NCI-H345 (cell line): ENCODE data around the gene LPO.

Experiments used
- DNase-seq: peaks from one replicate; lab custom pipeline; 2025; lab: John Stamatoyannopoulos, UW

The LPO gene

DNA sequence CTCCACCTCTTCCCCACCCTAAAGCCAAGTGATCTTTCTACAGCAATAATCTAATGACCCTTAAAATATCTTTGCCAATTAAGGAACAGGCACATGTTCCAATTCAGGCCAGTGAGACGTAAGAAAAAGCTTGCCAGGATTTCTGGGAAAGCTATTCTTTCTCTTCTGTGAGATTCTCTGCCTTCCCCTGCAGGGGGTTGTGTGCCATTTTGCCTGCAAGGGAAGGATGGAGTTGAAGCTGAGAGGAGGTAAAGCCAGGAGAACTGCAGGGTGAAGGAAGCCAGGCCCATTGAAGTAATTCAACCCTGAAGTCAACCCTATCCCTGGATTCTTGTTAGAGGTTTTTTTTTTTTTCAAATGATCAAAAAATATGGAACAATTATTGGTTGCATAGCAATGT is 9.0 kb upstream of the LPO start:
- no peak for DNase-seq

DNA sequence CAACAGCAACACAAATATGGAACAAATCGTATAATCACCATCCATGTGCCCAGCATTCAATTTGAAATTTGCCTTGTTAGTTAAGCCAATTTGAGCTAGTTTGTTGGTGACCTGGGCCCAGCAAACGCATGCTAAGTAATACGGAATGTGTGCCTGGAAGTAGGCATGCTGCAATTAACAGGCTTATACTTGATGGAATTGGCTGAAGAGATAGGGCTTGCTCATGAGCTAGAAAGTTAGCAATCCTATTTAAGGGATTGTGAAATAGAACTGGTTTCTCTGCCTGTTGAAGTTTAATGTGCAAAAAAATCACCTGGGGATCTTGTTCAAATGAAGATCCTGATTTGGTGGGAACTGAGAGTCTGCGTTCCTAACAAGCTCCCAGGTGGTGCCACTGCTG is 8.5 kb upstream of the LPO start:
- no peak for DNase-seq

DNA sequence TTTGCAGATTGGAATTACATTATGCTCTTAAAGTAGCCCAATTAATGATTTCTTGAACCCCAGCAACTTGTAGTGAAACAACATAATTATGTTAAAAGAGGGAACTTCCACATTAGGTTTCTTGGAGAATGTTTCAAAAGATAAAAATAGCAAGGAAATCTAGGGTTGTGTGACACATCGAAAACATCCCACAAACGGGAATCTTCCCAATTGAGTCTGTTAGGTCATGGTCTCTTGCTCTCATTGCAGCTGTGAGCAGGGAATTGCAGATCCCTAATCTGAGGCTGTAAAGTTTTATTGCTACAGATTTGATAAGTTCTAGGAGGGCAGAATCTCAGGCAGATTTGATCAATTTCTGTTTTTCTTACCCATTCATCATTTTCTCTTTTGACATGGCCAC is 6.7 kb upstream of the LPO start:
- DNase-seq = no peak

DNA sequence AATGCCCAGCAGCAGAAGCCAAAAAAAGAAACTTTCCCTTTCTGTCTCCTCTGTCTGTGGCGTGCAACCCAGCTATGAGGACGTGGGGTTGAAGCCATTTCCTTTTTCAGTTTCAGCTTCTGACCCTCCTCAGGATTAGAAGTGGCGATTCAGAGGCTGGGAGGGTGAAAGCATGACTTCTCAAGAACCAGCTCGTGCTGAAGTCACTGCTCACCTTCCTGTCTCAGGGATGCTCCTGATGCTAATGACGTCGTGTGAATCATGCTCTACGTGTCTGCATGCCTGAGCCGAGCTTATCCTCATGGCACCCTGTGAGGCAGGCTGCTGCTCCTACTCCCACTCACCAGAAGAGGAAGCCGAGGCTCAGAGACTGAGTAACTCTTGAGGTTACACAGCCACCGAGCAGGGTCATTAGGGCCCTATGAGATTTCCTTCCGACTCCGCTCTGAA is 5.7 kb upstream of the LPO start:
- no peak for DNase-seq

DNA sequence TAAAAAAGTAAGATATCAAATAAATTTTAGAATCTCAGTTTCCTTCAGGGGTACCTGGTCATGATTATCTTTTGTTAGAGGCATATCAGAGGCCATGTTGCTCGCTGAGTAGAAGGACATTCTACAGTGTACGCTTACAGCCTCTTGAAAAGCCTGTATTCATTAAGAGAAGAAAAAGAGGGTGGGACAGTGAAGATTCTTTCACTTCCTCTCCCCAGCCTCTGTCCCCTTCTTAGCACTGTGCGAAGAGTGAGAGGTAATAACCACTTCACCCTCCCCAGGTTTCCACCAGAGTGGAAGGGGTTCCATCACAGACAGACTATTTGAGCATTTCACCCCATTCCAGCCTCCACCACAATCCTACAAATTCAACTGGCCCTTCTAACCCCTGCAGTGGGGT is 4.8 kb upstream of the LPO start:
- no peak for DNase-seq

DNA sequence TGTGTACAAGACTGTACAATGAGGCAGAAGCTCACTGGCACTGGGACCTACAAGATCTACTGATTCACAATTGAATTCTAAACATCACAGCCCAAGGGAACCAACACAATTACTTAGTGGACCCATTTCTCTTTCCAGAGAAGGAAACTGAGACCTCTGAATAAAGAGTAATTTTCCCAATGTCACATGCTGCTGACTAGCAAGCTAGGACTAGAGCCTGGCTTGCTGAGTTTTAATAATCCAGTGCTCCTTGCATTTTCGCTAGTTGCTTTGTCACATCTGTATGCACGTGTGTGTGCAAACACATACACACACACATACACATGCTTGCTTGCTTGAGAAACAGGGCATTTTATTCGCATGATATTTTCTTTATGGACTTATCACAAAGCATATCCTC is 3.9 kb upstream of the LPO start:
- no peak for DNase-seq

DNA sequence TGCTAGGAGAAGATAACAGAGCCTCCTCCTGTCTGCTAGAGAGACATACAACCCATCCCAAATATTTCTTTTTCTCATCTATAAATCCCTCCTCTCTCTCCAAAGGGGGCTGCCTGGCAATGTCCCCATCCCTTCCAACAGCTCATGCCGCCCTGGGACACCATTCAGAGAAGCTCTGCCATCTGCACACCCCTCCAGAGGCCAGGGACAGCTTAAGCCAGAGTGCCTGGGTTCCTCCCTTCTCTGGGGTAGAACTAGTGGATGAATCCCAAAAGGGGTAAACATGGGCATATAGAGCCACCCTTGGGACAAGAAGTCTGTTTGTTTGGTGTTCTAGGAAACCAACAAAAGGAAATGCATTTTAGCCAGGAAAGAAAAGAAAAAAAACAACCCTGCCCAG is 2.6 kb upstream of the LPO start:
- no peak for DNase-seq

DNA sequence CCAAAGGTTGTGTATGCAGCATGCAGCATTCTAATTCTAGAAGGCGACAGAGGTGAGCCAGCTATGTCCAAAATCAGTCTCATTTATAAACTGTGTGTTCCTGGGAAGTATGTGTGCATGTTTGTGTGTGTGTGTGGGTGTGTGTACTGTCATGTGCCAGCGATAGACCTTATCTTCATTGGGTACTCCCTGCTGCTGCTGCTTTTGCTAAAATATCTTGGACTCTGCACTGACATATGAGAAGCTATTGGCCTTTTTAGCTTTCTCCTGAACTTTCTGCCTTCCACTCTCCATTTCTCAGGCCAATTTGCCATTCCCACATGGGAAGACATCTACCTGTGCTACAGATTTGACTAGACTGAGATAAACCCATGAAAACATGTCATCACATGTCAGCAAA is 2.0 kb upstream of the LPO start:
- no peak for DNase-seq

DNA sequence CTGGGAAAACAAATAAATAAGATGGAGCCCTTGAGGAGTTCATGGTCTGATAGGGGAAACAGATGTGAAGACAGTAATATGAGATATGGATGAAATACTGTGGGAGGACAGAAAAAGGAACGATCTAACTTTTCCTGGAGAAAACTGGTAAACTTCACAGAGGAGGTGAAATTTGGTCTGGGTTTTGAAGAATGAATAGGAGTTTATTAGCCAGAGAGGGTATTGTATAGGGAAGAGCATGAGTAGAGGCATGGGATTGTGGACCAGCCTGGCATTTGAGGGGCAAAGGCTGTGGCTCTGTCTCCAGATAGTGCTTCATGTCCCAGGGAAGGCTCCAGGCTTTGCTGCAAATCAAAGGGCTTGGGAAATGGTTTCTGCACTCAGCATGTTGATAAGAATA is 1.6 kb downstream of the LPO start:
- DNase-seq = no peak

DNA sequence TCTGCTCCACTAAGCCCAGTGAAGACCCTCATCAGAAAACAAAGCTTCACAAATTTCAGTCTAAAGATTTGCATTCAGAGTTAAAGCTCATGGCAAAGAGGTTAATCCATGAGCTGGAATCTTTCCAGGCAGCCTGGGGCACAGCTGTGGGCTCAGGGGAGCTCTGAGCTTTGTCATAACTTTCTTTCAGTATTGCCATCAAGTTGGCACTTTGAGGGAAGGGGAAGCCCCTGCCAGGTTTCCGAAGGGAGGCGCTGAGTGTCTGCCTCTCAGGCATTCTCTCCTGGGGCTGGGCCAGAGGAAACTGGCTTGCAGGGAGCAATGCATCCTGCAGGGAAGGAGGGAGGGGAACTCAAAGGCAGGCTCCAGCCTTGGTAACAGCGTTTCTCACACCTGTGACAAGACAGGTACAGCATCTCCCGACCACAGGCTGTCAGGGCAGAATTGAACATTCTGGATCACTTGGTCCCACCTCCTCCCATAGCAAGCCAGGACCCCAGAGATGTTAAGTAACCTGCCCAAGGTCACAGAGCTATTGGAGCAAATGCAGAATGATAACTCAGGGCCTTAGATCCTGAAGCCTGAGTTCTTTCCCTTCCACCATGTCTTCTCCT is 3.9 kb downstream of the LPO start:
- DNase-seq = no peak

DNA sequence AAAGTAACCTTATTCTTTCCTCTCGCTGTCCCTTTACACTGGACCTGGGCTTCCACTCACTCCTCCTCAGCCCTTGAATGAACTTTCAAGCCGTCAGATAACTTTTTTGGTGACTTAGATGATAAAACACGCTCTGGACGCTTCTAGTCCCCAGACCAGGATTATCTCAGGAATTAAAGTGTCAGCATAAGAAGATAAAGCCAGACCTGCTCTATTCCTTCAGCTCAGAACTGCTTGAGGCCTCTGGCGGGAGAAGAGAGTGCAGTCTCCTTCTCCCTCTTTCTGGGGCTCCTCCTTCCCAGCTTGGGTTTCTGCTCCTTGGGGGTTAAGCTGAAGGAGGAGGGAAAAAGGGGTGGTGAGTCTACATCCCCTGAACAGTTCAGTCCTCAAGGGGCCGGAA is 6.6 kb downstream of the LPO start:
- DNase-seq = no peak

DNA sequence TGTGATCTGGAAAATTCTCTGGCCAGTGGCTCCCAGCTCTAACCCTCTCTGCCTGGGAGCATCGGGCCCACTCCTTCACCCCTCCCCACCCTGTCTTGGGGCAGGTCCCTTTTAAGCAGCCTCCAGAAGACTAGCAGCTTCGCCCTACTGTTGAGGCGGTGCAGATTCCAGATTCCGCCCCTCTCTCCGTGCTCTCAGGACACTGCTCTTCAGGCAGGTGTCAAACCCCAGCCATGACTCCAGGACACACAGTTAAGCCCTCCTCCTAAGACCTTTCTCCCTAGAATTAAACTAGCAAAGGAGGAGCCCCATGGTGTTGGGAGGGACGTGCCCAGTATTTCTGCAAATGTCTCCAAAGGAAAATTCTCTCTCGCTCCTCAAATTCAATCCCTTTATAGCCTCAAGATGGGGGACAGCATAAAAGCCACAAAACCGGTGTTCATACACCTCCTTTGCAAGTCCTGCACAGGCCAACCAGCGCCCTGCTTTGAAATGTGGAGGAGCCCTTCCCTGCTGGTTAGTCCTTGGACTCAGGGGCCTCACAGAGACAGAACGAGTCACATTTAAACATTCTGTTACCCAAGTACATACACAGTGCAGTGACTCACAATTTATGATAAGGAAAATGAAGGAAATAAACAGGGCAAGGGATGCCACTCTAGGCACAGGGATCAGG is 7.2 kb downstream of the LPO start:
- DNase-seq = no peak

DNA sequence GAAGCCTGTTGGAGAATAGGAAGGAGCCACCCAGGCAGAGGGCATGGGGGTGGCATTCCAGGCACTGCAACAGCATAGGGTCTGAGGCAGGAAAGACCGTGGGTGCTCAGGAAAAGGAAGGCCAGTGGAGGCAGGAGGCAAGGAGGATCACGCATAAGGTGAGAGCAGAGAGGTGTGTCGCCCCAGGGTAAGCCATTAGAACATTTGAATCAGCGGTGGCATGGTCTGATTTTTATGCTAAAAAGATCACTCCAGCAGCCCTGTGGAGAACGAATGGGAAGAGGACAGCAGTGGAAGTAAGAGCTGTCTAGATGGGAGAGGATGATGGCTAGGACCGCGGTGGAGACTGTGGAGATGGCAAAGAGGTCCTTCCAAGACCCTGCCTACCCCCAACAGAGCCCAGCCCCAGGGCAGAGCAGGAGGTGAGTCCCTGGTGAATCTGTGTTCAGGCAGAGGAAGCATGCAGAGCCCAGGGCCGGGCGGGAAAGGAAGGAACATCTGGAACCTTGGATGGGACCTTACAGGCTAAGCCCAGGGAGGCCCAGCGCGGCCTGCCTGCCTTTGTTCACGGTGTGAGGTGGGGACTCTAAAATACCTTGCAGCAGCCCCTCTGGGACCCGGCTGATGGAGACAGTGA is 7.8 kb downstream of the LPO start:
- no peak for DNase-seq

DNA sequence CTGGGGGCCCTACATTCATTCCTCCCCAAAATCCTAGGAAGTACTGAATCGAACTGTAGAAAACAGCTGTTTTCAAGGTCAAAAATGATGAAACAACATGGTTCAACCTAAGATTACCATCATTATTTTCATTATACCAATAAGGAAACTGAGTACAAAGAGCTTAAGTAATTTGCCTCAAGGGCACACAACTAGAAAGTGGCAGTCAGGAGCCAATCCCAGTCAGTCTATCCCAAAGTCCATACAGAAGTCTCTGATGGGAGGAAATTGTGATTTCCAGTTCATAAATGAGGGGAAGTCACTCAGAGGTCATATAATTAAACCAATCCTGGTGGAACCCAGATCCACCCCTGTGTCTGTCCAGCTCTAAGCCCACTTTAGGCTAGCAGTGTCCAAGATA is 8.4 kb downstream of the LPO start:
- no peak for DNase-seq

DNA sequence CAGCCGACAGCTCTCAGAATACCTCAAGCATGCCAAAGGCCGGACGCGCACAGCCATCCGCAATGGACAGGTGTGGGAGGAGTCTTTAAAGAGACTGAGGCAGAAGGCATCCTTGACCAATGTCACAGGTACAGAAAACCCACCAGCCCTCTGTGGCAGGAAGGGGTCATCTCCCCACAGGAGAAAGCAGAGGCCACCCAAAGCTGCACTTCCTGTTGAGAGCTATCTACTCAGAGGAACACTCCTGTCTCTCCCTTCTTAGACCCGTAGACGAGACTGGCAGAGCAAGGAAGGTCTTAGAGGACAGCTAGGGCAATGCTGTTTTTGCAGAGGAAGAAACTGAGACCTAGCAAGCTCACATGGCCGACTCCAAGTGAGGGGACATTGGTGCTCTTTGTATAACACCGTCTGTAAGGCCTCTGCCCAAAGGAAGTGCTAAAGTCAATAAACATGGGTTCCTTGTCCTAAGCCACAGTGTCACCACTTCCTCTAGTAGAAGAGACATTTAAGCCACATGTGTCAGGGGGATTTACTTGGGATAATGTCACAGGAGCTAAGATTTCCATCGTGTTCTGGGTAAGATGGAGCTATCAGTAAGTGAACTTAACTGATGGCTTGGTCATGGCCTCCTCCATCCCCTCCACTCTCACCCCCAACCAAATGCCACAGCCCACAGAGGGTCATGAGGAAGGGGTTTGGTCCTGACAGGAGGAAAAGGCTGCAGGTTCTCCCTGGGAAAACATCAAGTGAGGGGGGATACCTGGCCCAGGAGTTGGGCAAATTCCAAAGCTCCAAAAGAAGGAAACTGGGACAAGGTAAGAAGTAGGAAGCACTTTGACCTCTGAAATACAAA is 9.4 kb downstream of the LPO start:
- DNase-seq = no peak

DNA sequence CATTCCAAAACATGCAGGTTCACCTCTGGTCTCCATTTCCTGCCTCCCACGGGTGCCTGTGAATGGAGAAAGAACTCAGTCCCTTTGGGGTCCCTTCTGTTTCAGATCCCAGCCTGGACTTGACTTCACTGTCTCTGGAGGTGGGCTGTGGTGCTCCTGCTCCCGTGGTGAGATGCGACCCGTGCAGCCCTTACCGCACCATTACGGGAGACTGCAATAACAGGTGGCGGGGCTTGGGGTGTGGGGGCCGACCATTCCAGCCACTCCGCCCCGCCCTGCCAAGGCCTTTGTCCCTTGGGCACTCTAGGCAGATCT is 10.5 kb downstream of the LPO start:
- DNase-seq = no peak

DNA sequence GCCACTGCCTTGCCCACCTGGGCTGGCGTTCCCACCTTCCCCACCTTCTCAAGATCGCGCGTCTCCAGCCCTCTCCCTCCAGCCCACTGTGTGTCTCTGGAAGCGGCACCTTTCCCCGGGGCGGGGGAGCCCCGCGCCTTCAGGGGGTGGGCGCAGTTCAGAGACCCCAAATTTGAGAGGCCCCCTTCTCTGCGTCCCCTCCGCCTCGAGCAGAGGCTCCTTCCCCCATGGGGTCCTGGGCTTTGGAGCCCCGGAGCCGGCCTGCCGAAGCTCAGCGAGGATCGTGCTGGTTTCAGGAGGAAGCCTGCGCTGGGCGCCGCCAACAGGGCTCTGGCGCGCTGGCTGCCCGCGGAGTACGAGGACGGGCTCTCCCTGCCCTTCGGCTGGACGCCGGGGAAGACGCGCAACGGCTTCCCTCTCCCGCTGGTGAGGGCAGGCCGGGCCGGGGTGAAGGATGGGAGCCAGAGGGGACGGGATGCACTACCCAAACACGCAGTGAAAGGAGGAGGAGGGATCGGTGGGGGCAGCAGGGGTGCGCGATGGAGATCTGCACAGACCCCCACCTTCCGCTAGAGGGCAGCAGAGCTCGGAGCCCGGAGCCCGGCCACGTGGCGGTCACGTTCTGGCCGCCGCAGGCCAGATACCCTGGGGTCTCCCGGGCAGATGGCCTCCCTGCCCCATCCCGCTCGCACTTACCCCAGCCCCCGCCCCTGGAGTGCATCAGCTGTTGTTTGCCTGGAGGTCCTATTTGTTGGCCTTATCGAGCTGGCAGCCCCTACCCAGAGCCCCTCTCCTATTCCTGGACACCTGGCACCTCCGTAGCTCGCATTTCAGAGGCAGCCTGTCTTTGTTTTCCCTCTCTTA is 11.1 kb downstream of the LPO start:
- peak; percentile 48 for DNase-seq

DNA sequence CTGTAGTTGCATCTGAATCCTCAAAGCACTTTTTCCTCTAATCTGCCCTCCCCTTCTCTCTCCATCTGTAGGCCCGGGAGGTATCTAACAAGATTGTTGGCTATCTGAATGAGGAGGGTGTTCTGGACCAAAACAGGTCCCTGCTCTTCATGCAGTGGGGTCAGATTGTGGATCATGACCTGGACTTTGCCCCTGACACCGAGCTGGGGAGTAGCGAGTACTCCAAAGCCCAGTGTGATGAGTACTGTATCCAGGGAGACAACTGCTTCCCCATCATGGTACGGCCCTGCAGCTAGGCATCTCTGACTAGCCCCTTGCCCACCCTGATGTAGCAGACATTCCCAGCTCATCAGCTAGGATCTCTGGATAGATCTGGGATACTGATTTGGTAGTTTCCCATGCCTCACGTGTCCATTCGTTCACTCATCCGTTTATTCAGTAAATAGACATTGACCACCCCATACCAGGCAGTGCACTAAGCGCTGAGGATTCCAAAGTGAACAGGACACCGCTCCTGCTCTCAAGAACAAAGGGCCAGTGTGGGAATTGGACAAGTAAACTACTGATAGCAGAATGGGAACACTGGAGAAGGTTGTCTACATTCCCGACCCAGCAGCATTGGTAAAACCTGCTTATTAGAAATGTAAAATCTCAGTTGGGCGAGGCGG is 12.1 kb downstream of the LPO start:
- no peak for DNase-seq

DNA sequence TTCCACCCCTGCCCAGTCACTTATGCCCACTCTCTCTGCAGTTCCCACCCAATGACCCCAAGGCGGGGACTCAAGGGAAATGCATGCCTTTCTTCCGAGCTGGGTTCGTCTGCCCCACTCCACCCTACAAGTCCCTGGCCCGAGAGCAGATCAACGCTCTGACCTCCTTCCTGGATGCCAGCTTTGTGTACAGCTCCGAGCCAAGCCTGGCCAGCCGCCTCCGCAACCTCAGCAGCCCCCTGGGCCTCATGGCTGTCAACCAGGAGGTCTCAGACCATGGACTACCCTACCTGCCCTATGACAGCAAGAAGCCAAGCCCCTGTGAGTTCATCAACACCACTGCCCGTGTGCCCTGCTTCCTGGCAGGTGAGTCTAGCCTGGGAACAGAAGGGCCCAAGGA is 13.8 kb downstream of the LPO start:
- DNase-seq = no peak

DNA sequence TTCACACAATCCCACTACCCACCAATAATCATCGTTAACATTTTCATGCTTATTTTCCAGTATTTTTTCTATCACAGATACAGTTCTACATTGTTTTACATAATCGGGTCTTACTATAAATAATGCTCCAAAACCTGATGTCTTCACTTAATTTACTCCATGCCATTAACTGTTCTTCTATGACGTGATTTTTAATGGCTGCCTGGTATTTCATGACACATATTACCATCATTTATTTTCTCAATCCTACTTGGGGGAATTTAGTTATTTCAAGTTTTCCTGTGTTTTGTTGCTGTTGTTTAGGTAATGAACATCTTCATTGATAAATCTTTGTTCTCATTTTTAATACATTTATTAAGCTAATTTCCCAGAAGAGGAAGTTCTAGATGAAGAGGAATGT is 14.7 kb downstream of the LPO start:
- DNase-seq = no peak

DNA sequence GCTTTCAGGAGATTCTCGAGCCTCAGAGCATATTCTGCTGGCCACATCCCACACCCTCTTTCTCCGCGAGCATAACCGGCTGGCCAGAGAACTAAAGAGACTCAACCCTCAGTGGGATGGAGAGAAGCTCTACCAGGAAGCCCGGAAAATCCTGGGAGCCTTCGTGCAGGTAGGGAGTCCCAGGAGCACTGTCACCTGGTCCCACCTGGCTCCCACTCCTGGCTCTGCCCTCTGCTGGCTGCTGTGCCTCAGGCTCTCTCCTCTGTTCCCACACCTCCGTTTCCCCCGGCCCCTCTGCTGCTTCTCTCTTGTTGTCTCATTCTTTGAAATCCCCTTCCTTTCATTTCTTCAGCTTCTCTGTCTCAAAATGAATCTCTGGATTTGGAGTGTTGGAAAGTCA is 16.4 kb downstream of the LPO start:
- no peak for DNase-seq

DNA sequence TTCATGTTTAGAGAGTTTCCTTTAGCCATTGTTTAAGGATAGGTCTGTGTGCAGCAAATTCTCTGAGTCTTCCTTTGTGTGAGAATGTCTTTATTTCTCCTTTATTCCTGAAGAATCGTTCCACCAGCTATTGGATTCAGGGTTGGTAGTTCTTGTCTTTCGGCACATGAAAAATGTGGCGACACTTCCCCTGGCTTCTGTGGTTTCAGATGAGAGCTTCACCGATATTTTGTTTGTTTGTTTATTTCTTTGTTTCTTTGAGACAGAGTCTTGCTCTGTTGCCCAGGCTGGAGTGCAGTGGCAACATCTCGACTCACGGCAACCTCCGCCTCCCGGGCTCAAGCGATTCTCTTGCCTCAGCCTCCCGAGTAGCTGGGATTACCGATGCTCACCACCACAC is 23.8 kb downstream of the LPO start:
- no peak for DNase-seq
